NT2/D1 (cell line): ENCODE data around the gene ZNF451.

Source experiments
- DNase-seq: peaks from one replicate; pipeline ENCODE4 v3.0.0-alpha.2; 2011; ENCODE audit warnings: low read depth, low spot score
- H3K27me3 ChIP-seq: 2 replicates; pipeline ENCODE4 v1.6.0; 2011; ENCODE audit warnings: mild to moderate bottlenecking; ENCODE audit not compliant: insufficient read length, insufficient read depth
- H3K36me3 ChIP-seq: 2 replicates; pipeline ENCODE4 v1.6.1; 2011; ENCODE audit warnings: mild to moderate bottlenecking, low read length, mixed read lengths; ENCODE audit not compliant: insufficient read depth, insufficient read length
- H3K4me1 ChIP-seq: 2 replicates; pipeline ENCODE4 v1.5.1; 2011; ENCODE audit not compliant: insufficient read depth, insufficient read length
- H3K4me3 ChIP-seq: 2 replicates; pipeline ENCODE4 v1.5.1; 2011; ENCODE audit warnings: low read depth; ENCODE audit not compliant: insufficient read length
- H3K9ac ChIP-seq: 2 replicates; pipeline ENCODE4 v1.6.0; 2011; ENCODE audit warnings: low read depth; ENCODE audit not compliant: insufficient read length
- H3K9me3 ChIP-seq: 2 replicates; pipeline ENCODE4 v1.5.1; 2011; ENCODE audit warnings: mild to moderate bottlenecking, low read length; ENCODE audit not compliant: insufficient read depth
- SUZ12 ChIP-seq: IDR thresholded peaks from 2 replicates; pipeline ENCODE4 v1.6.1; 2011; ENCODE audit not compliant: insufficient read length, insufficient read depth; ENCODE audit errors: extremely low read depth
- YY1 ChIP-seq: IDR thresholded peaks from 2 replicates; pipeline ENCODE4 v1.6.1; 2011; ENCODE audit not compliant: insufficient read length, insufficient read depth
- ZNF274 ChIP-seq: IDR thresholded peaks from 2 replicates; pipeline ENCODE4 v1.6.1; 2011; ENCODE audit warnings: mild to moderate bottlenecking, low read depth, low read length

The ZNF451 gene

GRCh38 chr6:57094689-57095088 is 4.7 kb downstream of the ZNF451 start:
- TF ChIP-seq ZNF274 (no peak), SUZ12 (no peak), YY1 (no peak)
- no peaks in the 10 kb centered on the region for H3K27me3 ChIP-seq
- H3K4me1 ChIP-seq, result no peaks in the 10 kb centered on the region
- peaks cover 45% of the 10 kb centered on the region for H3K36me3 ChIP-seq
- H3K4me3 ChIP-seq, result no peak overlapping the region
- no peaks in the 10 kb centered on the region for H3K9me3 ChIP-seq
- DNase-seq, result no peak
- H3K9ac ChIP-seq, result no peak overlapping the region

GRCh38 chr6:57097596-57097995 is 7.6 kb downstream of the ZNF451 start:
- H3K36me3 ChIP-seq, result peaks cover 62% of the 10 kb centered on the region
- no peak for TF ChIP-seq YY1
- no peak for TF ChIP-seq ZNF274

DNA sequence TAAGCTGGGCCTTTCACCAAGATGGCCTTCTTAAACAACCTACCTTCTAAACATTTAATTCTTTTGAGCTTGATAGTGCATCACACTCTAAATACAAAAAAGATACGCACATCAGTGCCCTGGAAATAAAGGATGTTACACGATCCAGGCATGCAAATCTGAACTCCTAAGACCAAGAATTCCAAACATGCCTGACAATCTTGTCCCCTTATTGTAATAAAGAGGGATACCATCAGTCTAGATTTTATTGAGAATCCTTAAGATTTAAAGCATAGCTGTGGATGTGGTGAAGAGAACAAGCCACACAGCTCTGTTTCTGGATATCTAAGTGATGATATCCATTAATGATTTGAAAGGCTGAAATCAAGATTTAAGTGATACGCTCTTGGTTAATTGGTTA is 13.0 kb downstream of the ZNF451 start:
- H3K9me3 ChIP-seq, result no peaks in the 10 kb centered on the region
- TF ChIP-seq SUZ12 (no peak), ZNF274 (no peak), YY1 (no peak)
- H3K27me3 ChIP-seq, result no peaks in the 10 kb centered on the region
- no peak for DNase-seq
- no peaks in the 10 kb centered on the region for H3K4me1 ChIP-seq
- no peak overlapping the region for H3K9ac ChIP-seq
- H3K36me3 ChIP-seq, result peaks cover 66% of the 10 kb centered on the region
- no peak overlapping the region for H3K4me3 ChIP-seq

More at GRCh38 chr6:57097596-57097995, 7.6 kb downstream of the ZNF451 start:
- no peaks in the 10 kb centered on the region for H3K27me3 ChIP-seq
- H3K4me3 ChIP-seq, result no peak overlapping the region
- H3K4me1 ChIP-seq, result no peaks in the 10 kb centered on the region
- no peak overlapping the region for H3K9ac ChIP-seq
- no peak for DNase-seq
- no peaks in the 10 kb centered on the region for H3K9me3 ChIP-seq

GRCh38 chr6:57104336-57104735 is 14.3 kb downstream of the ZNF451 start:
- TF ChIP-seq YY1 (no peak), ZNF274 (no peak), SUZ12 (no peak)
- H3K9ac ChIP-seq, result no peak overlapping the region
- no peak overlapping the region for H3K4me3 ChIP-seq
- peaks cover 52% of the 10 kb centered on the region for H3K36me3 ChIP-seq
- no peaks in the 10 kb centered on the region for H3K27me3 ChIP-seq
- H3K4me1 ChIP-seq, result no peaks in the 10 kb centered on the region
- no peak for DNase-seq
- no peaks in the 10 kb centered on the region for H3K9me3 ChIP-seq

DNA sequence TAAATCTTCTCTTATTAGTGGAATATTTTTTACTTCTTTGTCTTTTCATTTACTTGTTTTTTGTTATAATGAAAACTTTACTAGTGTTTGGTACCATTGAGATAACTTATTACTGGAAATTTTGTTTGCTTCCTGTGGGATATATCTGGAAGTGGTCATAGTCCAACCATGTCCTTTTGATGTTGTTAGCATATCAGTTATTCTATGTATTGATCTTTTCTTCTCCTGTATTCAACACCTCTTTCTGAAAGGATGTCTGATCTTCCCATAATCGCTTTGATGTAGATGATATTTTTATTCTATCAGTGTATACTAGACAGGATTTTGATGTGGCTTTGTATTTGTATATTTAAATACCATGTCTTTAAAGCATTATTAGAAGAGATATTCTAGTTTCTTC is 17.0 kb downstream of the ZNF451 start:
- no peak overlapping the region for H3K4me3 ChIP-seq
- H3K9ac ChIP-seq, result no peak overlapping the region
- H3K4me1 ChIP-seq, result no peaks in the 10 kb centered on the region
- peaks cover 26% of the 10 kb centered on the region for H3K36me3 ChIP-seq
- H3K27me3 ChIP-seq, result no peaks in the 10 kb centered on the region
- no peak for DNase-seq
- no peaks in the 10 kb centered on the region for H3K9me3 ChIP-seq
- TF ChIP-seq ZNF274, result no peak
- TF ChIP-seq SUZ12, result no peak
- no peak for TF ChIP-seq YY1

GRCh38 chr6:57108691-57109090 is 18.7 kb downstream of the ZNF451 start:
- TF ChIP-seq YY1 (no peak), ZNF274 (no peak), SUZ12 (no peak)
- peaks cover 9% of the 10 kb centered on the region for H3K36me3 ChIP-seq

GRCh38 chr6:57109880-57110279 is 19.9 kb downstream of the ZNF451 start:
- no peak for DNase-seq
- no peak overlapping the region for H3K4me3 ChIP-seq
- H3K9ac ChIP-seq, result no peak overlapping the region
- H3K4me1 ChIP-seq, result no peaks in the 10 kb centered on the region
- no peaks in the 10 kb centered on the region for H3K27me3 ChIP-seq
- H3K9me3 ChIP-seq, result no peaks in the 10 kb centered on the region
- peaks cover 3% of the 10 kb centered on the region for H3K36me3 ChIP-seq
- TF ChIP-seq YY1 (no peak), SUZ12 (no peak), ZNF274 (no peak)

More at GRCh38 chr6:57108691-57109090, 18.7 kb downstream of the ZNF451 start:
- H3K9me3 ChIP-seq, result no peaks in the 10 kb centered on the region
- no peaks in the 10 kb centered on the region for H3K27me3 ChIP-seq
- DNase-seq, result no peak
- H3K4me3 ChIP-seq, result no peak overlapping the region
- no peak overlapping the region for H3K9ac ChIP-seq
- H3K4me1 ChIP-seq, result no peaks in the 10 kb centered on the region

DNA sequence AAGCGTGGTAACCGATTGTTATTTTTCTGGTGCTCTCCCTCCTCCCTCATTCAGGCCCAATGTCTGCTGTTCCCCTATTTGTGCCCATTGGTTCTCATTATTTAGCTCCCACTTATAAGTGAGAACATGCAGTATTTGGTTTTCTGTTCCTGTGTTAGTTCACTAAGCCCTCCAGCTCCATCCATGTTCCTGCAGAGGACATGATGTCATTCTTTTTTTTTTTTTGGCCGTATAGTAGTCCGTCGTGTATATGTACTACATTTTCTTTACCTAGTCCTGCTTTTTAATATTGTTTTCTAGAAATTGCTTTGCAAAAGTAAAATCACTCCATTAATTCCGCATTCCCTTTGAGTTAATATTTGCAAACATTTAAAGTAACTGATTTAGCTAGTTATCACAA is 23.1 kb downstream of the ZNF451 start:
- DNase-seq, result no peak
- no peaks in the 10 kb centered on the region for H3K27me3 ChIP-seq
- H3K4me1 ChIP-seq, result no peaks in the 10 kb centered on the region
- no peaks in the 10 kb centered on the region for H3K9me3 ChIP-seq
- no peak overlapping the region for H3K4me3 ChIP-seq
- no peak for TF ChIP-seq YY1
- no peak for TF ChIP-seq SUZ12
- TF ChIP-seq ZNF274, result no peak
- no peaks in the 10 kb centered on the region for H3K36me3 ChIP-seq
- no peak overlapping the region for H3K9ac ChIP-seq
